OCI-LY7 (cell line): Measurements from ENCODE around the gene LY6G6C. TPM values are rescaled to one million over a fixed set of nuclear protein-coding genes. Genes with fewer than 3 reads are reported as not detected.

ENCODE experiments used
- BruUV-seq: library from RNA; stranded (reverse); fragments of 400-500 nt; replicated peaks from 2 replicates; lab custom pipeline; 2021; lab: Mats Ljungman, UMichigan
- CTCF ChIA-PET: fragments of 300-600 bp; sonication (Branson Sonifier 250); formaldehyde crosslinking; loops from one replicate; lab custom pipeline; 2022; ENCODE audit warnings: antibody characterized with exemption; ENCODE audit not compliant: unreplicated experiment; lab: Charles Lee
- POLR2A ChIA-PET: fragments of 300-600 bp; sonication (Branson Sonifier 250); formaldehyde crosslinking; loops from one replicate; lab custom pipeline; 2022; ENCODE audit warnings: antibody characterized with exemption; lab: Charles Lee
- DNase-seq: peaks from one replicate; pipeline ENCODE4 v3.0.0-alpha.2; 2015; ENCODE audit warnings: low spot score
- H2AFZ ChIP-seq: fragments of 200-600 bp; sonication (generic), shearing (Covaris generic); 2 replicates; pipeline ENCODE4 v1.6.1; 2014; ENCODE audit warnings: mild to moderate bottlenecking, antibody characterized with exemption, low read length, moderate library complexity
- H3K27ac ChIP-seq: fragments of 200-600 bp; sonication (generic); 2 replicates; pipeline ENCODE4 v1.5.1; 2014; ENCODE audit warnings: mixed run types, low read depth, mild to moderate bottlenecking, moderate library complexity, low read length, inconsistent platforms; ENCODE audit not compliant: poor library complexity, severe bottlenecking
- H3K36me3 ChIP-seq: fragments of 200-600 bp; sonication (generic); 2 replicates; pipeline ENCODE4 v1.6.1; 2014; ENCODE audit warnings: mild to moderate bottlenecking, antibody characterized with exemption, low read length, moderate library complexity, mixed read lengths; ENCODE audit not compliant: insufficient read depth
- H3K4me1 ChIP-seq: fragments of 200-600 bp; sonication (generic); 2 replicates; pipeline ENCODE4 v1.5.1; 2014; ENCODE audit warnings: mild to moderate bottlenecking, low read length; ENCODE audit not compliant: insufficient read depth, poor library complexity, severe bottlenecking
- H3K4me2 ChIP-seq: fragments of 200-600 bp; sonication (generic); 2 replicates; pipeline ENCODE4 v1.6.1; 2014; ENCODE audit warnings: mild to moderate bottlenecking, low read length
- H3K4me3 ChIP-seq: fragments of 200-600 bp; sonication (generic); 2 replicates; pipeline ENCODE4 v1.5.1; 2014; ENCODE audit warnings: mild to moderate bottlenecking, low read depth, low read length; ENCODE audit not compliant: poor library complexity, severe bottlenecking
- H3K79me2 ChIP-seq: fragments of 200-600 bp; sonication (generic); 2 replicates; pipeline ENCODE4 v1.6.1; 2016; ENCODE audit warnings: low read depth, mild to moderate bottlenecking, low read length, moderate library complexity, mixed read lengths; ENCODE audit not compliant: insufficient read depth
- H3K9me2 ChIP-seq: fragments of 200-600 bp; sonication (generic); 2 replicates; pipeline ENCODE4 v1.6.1; 2016; ENCODE audit warnings: mild to moderate bottlenecking, low read length, mixed read lengths; ENCODE audit not compliant: insufficient read depth
- H3K9me3 ChIP-seq: fragments of 200-600 bp; sonication (generic); 2 replicates; pipeline ENCODE4 v1.6.1; 2014; ENCODE audit warnings: mild to moderate bottlenecking, mixed run types, low read length, mixed read lengths
- H4K20me1 ChIP-seq: fragments of 200-600 bp; sonication (generic); 2 replicates; pipeline ENCODE4 v1.6.1; 2014; ENCODE audit warnings: mild to moderate bottlenecking, antibody characterized with exemption, low read length, moderate library complexity, mixed read lengths; ENCODE audit not compliant: insufficient read depth
- EZH2phosphoT487 ChIP-seq: fragments of 200-600 bp; sonication (generic); IDR thresholded peaks from 2 replicates; pipeline ENCODE4 v1.6.1; 2018; ENCODE audit warnings: low read depth, borderline replicate concordance, mild to moderate bottlenecking, mixed run types, antibody characterized with exemption, low read length, moderate library complexity, mixed read lengths
- intact Hi-C: fragments of 100-400 bp; cut with micrococcal nuclease; formaldehyde crosslinking; loops from one replicate; pipeline ENCODE4 v1.10.0; 2022; ENCODE audit not compliant: unreplicated experiment
- total RNA-seq, 2 experiments: library from RNA; depleted of rRNA in 1 of 2; stranded (reverse); fragments of >200 nt in 1 of 2; shearing (Covaris generic) in 1 of 2; gene quantifications; 2 replicates each; pipeline ENCODE4 v1.2.3, GENCODE V29; 2014 to 2022
- TF ChIP-seq, protein P1 (sequence below): fragments of 200-600 bp; sonication (generic); conservative IDR thresholded peaks from 2 replicates; pipeline ENCODE4 v1.5.1; 2014; ENCODE audit warnings: mild to moderate bottlenecking, antibody characterized with exemption, low read length, moderate library complexity, mixed read lengths

Gene LY6G6C
- total RNA-seq, 2 experiments from 2014 or later = not detected

DNA sequence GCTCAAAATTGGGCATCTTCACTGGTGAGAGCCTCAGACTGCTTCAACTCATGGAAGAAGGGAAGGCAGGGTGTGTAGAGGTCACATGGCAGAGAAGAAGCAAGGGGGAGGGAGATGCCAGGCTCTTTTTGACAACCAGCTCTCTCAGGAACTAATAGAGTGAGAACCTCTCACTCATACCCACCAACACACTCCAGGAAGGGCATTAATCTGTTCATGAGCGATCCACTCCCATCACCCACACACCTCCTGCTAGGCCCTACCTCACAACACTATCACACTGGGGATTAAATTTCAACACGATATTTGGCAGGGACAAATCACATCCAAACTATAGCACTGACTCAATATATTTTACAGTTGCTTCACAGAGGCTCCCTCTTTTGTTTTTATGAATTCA is 20.3 kb upstream of the LY6G6C start:
- Histone ChIP-seq H3K4me1 (peaks cover 45% of the 10 kb centered on the region), H3K36me3 (peaks cover 46% of the 10 kb centered on the region), H3K4me3 (no peak overlapping the region), H4K20me1 (no peaks in the 10 kb centered on the region), H3K9me3 (no peaks in the 10 kb centered on the region), H2AFZ (no peak overlapping the region), H3K9me2 (no peaks in the 10 kb centered on the region), H3K27ac (no peak overlapping the region), H3K79me2 (peaks cover 15% of the 10 kb centered on the region; the same call in 1 of the 2 replicates), H3K4me2 (no peak overlapping the region)
- CTCF ChIA-PET = no interaction called here
- BruUV-seq = no TSS peak
- DNase-seq = no peak
- POLR2A ChIA-PET = interaction anchor here (0.6 to 2.4 kb wide), 4 partner anchors 8 to 57 kb away, joined by 3 to 9 read pairs (median 4); no protein-coding TSS in a partner anchor
- TF ChIP-seq, protein P1, sequence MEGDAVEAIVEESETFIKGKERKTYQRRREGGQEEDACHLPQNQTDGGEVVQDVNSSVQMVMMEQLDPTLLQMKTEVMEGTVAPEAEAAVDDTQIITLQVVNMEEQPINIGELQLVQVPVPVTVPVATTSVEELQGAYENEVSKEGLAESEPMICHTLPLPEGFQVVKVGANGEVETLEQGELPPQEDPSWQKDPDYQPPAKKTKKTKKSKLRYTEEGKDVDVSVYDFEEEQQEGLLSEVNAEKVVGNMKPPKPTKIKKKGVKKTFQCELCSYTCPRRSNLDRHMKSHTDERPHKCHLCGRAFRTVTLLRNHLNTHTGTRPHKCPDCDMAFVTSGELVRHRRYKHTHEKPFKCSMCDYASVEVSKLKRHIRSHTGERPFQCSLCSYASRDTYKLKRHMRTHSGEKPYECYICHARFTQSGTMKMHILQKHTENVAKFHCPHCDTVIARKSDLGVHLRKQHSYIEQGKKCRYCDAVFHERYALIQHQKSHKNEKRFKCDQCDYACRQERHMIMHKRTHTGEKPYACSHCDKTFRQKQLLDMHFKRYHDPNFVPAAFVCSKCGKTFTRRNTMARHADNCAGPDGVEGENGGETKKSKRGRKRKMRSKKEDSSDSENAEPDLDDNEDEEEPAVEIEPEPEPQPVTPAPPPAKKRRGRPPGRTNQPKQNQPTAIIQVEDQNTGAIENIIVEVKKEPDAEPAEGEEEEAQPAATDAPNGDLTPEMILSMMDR = no peak
- no peak for TF ChIP-seq EZH2phosphoT487
- intact Hi-C loops = loop anchor here (5.0 kb wide), 1 partner anchor 45 kb away; no protein-coding TSS in a partner anchor

DNA sequence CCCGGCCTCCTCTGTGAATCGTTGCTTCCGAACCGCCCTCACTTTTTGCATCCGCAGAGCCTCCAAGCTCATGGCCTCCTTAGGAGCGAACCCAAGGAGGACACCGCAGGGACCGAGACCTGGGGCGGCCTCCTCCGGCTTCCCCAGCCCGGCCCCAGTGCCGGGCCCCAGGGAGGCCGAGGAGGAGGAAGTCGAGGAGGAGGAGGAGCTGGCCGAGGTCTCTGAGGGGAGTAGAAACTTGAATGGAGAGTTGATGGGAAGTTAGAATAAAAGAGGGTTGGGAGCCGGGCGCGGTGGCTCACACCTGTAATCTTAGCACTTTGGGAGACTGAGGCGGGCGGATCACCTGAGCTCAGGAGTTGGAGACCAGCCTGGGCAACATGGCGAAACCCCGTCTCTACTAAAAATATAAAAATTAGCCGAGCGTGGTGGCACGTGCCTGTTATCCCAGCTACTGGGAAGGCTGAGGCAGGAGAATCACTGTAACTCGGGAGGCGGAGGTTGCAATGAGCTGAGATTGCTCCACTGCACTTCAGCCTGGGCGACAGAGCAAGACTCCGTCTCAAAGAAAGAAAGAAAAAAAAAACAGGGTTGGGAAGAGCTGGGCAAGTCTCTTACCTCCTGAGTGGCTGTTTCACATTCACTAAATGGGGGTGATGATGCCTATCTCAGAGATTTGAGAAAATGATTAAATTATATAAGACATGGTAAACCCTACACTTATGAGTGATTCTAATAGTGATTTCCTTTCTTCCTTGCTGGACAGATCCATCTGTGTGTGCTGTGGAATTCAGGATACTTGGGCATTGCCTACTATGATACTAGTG is 19.1 kb upstream of the LY6G6C start:
- no TSS peak for BruUV-seq
- intact Hi-C loops = loop anchor here (5.0 kb wide), 1 partner anchor 47 kb away; no protein-coding TSS in a partner anchor
- CTCF ChIA-PET = interaction anchor here (0.7 to 1.7 kb wide), 5 partner anchors 11 to 55 kb away, joined by 3 to 6 read pairs (median 3); partner anchors contain the start of genes ABHD16A and VARS1

More for the DNA sequence above, 19.1 kb upstream of the LY6G6C start:
- no peaks in the 10 kb centered on the region for H3K9me2 ChIP-seq
- no peak overlapping the region; the same call in 1 of the 2 replicates for H2AFZ ChIP-seq
- no peaks in the 10 kb centered on the region for H4K20me1 ChIP-seq
- TF ChIP-seq, protein P1 = no peak
- no peak for TF ChIP-seq EZH2phosphoT487
- no peaks in the 10 kb centered on the region for H3K9me3 ChIP-seq
- H3K27ac ChIP-seq = peak overlapping the region; percentile 93
- H3K4me1 ChIP-seq = peaks cover 50% of the 10 kb centered on the region
- H3K4me2 ChIP-seq = peak overlapping the region; percentile 75
- H3K4me3 ChIP-seq = peak overlapping the region; percentile 79
- peaks cover 27% of the 10 kb centered on the region for H3K79me2 ChIP-seq
- POLR2A ChIA-PET = interaction anchor here (0.6 to 7.1 kb wide), 13 partner anchors 9 to 227 kb away, joined by 3 to 43 read pairs (median 4); partner anchors contain the start of genes ABHD16A, HSPA1B and LSM2
- H3K36me3 ChIP-seq = peaks cover 45% of the 10 kb centered on the region
- DNase-seq = peak; percentile 69
